DOHH2 (cell line): ENCODE data around the gene ZSCAN16.
A peak's percentile ranks its signal among the peaks of the same experiment; 100 is the strongest.
"Not testable (repeated sequence)": the region's sequence is repeated elsewhere in the genome, so short reads cannot be mapped to it uniquely, and the experiment has no call there.

Source experiments
- H3F3A ChIP-seq: fragments of 200-600 bp; sonication (generic), shearing (Covaris generic); 2 replicates; pipeline ENCODE4 v1.6.0; 2016; ENCODE audit warnings: antibody characterized with exemption, mild to moderate bottlenecking; ENCODE audit not compliant: control insufficient read depth, insufficient read depth
- H3K27ac ChIP-seq: fragments of 200-600 bp; sonication (generic); 2 replicates; pipeline ENCODE4 v1.5.1; 2014; ENCODE audit warnings: low read depth, mild to moderate bottlenecking, low read length, moderate library complexity
- H3K27me3 ChIP-seq: fragments of 200-600 bp; sonication (generic); 2 replicates; pipeline ENCODE4 v1.6.1; 2014; ENCODE audit warnings: mild to moderate bottlenecking, low read length, mixed read lengths; ENCODE audit not compliant: control insufficient read depth
- H3K36me3 ChIP-seq: fragments of 200-600 bp; sonication (generic); 2 replicates; pipeline ENCODE4 v1.6.1; 2014; ENCODE audit warnings: mild to moderate bottlenecking, low read length, moderate library complexity, mixed read lengths; ENCODE audit not compliant: control insufficient read depth
- H3K4me1 ChIP-seq: fragments of 200-600 bp; sonication (generic); 2 replicates; pipeline ENCODE4 v1.6.1; 2014; ENCODE audit warnings: mild to moderate bottlenecking, low read length, mixed read lengths; ENCODE audit not compliant: control insufficient read depth
- H3K4me2 ChIP-seq: fragments of 200-600 bp; sonication (generic); 2 replicates; pipeline ENCODE4 v1.6.0; 2014; ENCODE audit warnings: mild to moderate bottlenecking, low read length, moderate library complexity
- H3K4me3 ChIP-seq: fragments of 200-600 bp; sonication (generic); 2 replicates; pipeline ENCODE4 v1.5.1; 2014; ENCODE audit warnings: mild to moderate bottlenecking, low read length, mixed read lengths
- H3K79me2 ChIP-seq: fragments of 200-600 bp; sonication (generic); 2 replicates; pipeline ENCODE4 v1.6.1; 2014; ENCODE audit warnings: mild to moderate bottlenecking, low read length, mixed read lengths; ENCODE audit not compliant: control insufficient read depth
- H3K9me2 ChIP-seq: fragments of 200-600 bp; sonication (generic); replicated peaks from 2 replicates; pipeline ENCODE4 v1.6.1; 2014; ENCODE audit warnings: mild to moderate bottlenecking, low read length, mixed read lengths; ENCODE audit not compliant: control insufficient read depth
- H3K9me3 ChIP-seq: fragments of 200-600 bp; sonication (generic); 2 replicates; pipeline ENCODE4 v1.6.1; 2014; ENCODE audit warnings: antibody characterized with exemption, low read length, mixed read lengths; ENCODE audit not compliant: control insufficient read depth, insufficient read depth
- H4K20me1 ChIP-seq: fragments of 200-600 bp; sonication (generic); 2 replicates; pipeline ENCODE4 v1.6.0; 2014; ENCODE audit warnings: low read depth, mild to moderate bottlenecking, antibody characterized with exemption, low read length, moderate library complexity; ENCODE audit not compliant: control insufficient read depth, insufficient read depth
- CTCF ChIP-seq: fragments of 200-600 bp; sonication (generic); IDR thresholded peaks from one replicate; pipeline ENCODE4 v1.5.1; 2014; ENCODE audit warnings: antibody characterized with exemption, mild to moderate bottlenecking, low read depth, low read length; ENCODE audit not compliant: poor library complexity, severe bottlenecking
- EZH2phosphoT487 ChIP-seq: fragments of 200-600 bp; sonication (generic); IDR thresholded peaks from 2 replicates; pipeline ENCODE4 v1.6.1; 2017; ENCODE audit warnings: borderline replicate concordance, mild to moderate bottlenecking, antibody characterized with exemption, low read length, moderate library complexity, mixed read lengths

ZSCAN16 gene

DNA sequence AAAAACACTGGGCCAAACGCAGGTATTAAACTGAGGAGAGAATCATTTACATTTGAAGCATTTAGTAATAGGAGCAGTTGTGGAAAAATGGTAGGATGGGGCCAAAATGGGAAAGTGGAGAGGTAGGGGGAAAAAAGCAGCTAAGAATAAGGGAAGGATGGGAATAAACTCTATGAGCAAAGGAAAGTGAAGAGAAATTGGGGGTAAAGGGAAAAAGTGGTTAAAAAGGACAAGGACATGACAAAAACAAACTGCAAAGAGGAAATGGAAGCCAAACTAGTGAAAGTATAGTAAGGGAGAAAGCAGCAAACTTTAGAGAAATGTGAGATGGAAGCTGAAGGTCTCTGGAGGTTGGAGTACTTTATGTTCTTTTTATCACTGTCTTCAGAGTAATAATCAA lies 6.2 kb upstream of the ZSCAN16 start:
- Histone ChIP-seq H3K27ac (no peak overlapping the region), H3K4me2 (no peak overlapping the region), H3K36me3 (peaks cover 66% of the 10 kb centered on the region), H4K20me1 (no peaks in the 10 kb centered on the region), H3K4me1 (no peaks in the 10 kb centered on the region), H3K9me2 (no peaks in the 10 kb centered on the region), H3K27me3 (no peaks in the 10 kb centered on the region), H3K9me3 (no peaks in the 10 kb centered on the region), H3K4me3 (no peak overlapping the region), H3F3A (no peaks in the 10 kb centered on the region), H3K79me2 (peaks cover 4% of the 10 kb centered on the region)
- TF ChIP-seq CTCF (no peak), EZH2phosphoT487 (no peak)

- no peak for TF ChIP-seq EZH2phosphoT487
- TF ChIP-seq CTCF: no peak
- Histone ChIP-seq H3F3A (peaks cover 5% of the 10 kb centered on the region; the same call in 1 of the 2 replicates), H3K27ac (no peak overlapping the region), H3K9me2 (no peaks in the 10 kb centered on the region), H3K4me3 (no peak overlapping the region), H3K79me2 (peaks cover 39% of the 10 kb centered on the region), H3K27me3 (no peaks in the 10 kb centered on the region), H3K4me1 (peaks cover 27% of the 10 kb centered on the region), H3K4me2 (no peak overlapping the region), H3K9me3 (no peaks in the 10 kb centered on the region), H4K20me1 (no peaks in the 10 kb centered on the region), H3K36me3 (peaks cover 63% of the 10 kb centered on the region)
These were observed 2.5 kb upstream of the ZSCAN16 start for GRCh38 chr6:28121876-28122275.

GRCh38 chr6:28122283-28122682 lies 2.1 kb upstream of the ZSCAN16 start:
- not testable (repeated sequence) for H3K9me3 ChIP-seq, H3K4me3 ChIP-seq, H3K27me3 ChIP-seq, H3F3A ChIP-seq, H3K4me2 ChIP-seq, H4K20me1 ChIP-seq, H3K9me2 ChIP-seq, H3K27ac ChIP-seq
- Histone ChIP-seq H3K4me1 (peaks cover 29% of the 10 kb centered on the region), H3K79me2 (peaks cover 43% of the 10 kb centered on the region), H3K36me3 (peaks cover 67% of the 10 kb centered on the region)

DNA sequence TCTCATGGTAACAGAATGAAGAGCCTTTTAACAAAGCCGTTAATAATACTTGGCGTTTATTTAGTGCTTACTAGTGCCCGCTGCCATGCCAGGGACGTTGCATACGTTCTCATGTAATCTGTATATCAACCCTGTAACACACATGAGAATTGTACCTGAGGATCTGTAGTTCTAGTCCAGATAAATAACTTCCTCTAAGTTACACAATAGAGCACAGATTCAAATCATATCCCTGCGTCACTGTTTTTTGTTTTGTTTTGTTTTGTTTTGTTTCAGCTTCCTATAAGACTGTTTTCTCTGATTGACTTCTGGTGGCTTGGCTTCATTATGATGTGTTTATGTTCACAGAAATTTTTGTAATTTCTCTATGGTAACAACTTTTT lies 553 bp downstream of the ZSCAN16 start:
- H3K27ac ChIP-seq: peak overlapping the region; percentile 16
- H3K9me2 ChIP-seq: no peaks in the 10 kb centered on the region
- peaks cover 74% of the 10 kb centered on the region for H3K36me3 ChIP-seq
- peak overlapping the region; percentile 83 for H3K4me2 ChIP-seq
- H3K4me3 ChIP-seq: peak overlapping the region; percentile 80
- peaks cover 68% of the 10 kb centered on the region for H3K79me2 ChIP-seq
- no peaks in the 10 kb centered on the region for H3K27me3 ChIP-seq
- peaks cover 30% of the 10 kb centered on the region for H3K4me1 ChIP-seq
- H3K9me3 ChIP-seq: no peaks in the 10 kb centered on the region
- no peaks in the 10 kb centered on the region for H4K20me1 ChIP-seq
- peaks cover 5% of the 10 kb centered on the region; the same call in 1 of the 2 replicates for H3F3A ChIP-seq
- TF ChIP-seq EZH2phosphoT487 (no peak), CTCF (no peak)
